Spleen (tissue), 11 donors: ENCODE measurements around the gene MKLN1. TPM values are rescaled to one million over a fixed set of nuclear protein-coding genes. Genes with fewer than 3 reads are reported as not detected.

Source experiments
- DNase-seq: peaks from one replicate; pipeline ENCODE4 v3.0.0-alpha.2; 2020
- H3K27ac ChIP-seq, 8 donors: fragments of 200-600 bp; sonication (generic) in 7 of 8; 1 replicate in 4 of 8; 2 replicates in 4 of 8; pipeline versions ENCODE4 v1.5.0 to v1.8.0; 2016 to 2021; ENCODE audit warnings: inconsistent platforms in 4 of 8, mild to moderate bottlenecking in 4 of 8, moderate library complexity in 1 of 8
- H3K27me3 ChIP-seq, 7 donors: fragments of 200-600 bp; sonication (generic) in 6 of 7; replicated peaks in 1 of 7; 1 replicate in 4 of 7; 2 replicates in 3 of 7; pipeline versions ENCODE4 v1.5.0 to v1.8.0; 2016 to 2021; ENCODE audit warnings: inconsistent platforms in 3 of 7, mild to moderate bottlenecking in 1 of 7
- H3K36me3 ChIP-seq, 6 donors: fragments of 200-600 bp; sonication (generic) in 5 of 6; 1 replicate in 4 of 6; 2 replicates in 2 of 6; pipeline versions ENCODE4 v1.5.0 to v1.8.0; 2016 to 2021; ENCODE audit warnings: inconsistent platforms in 2 of 6
- H3K4me1 ChIP-seq, 6 donors: fragments of 200-600 bp; sonication (generic) in 5 of 6; 1 replicate in 3 of 6; 2 replicates in 3 of 6; pipeline versions ENCODE4 v1.5.0 to v1.8.0; 2016 to 2021; ENCODE audit warnings: inconsistent platforms in 3 of 6
- H3K4me3 ChIP-seq, 8 donors: fragments of 200-600 bp; sonication (generic) in 7 of 8; 1 replicate in 4 of 8; 2 replicates in 4 of 8; pipeline versions ENCODE4 v1.5.0 to v1.8.0; 2016 to 2021; ENCODE audit warnings: inconsistent platforms in 4 of 8, mild to moderate bottlenecking in 4 of 8, moderate library complexity in 2 of 8
- H3K9me3 ChIP-seq, 8 donors: fragments of 200-600 bp; sonication (generic) in 7 of 8; 1 replicate in 4 of 8; 2 replicates in 4 of 8; pipeline versions ENCODE4 v1.5.0 to v1.8.0; 2016 to 2021; ENCODE audit warnings: inconsistent platforms in 4 of 8
- CTCF ChIP-seq, 11 experiments: fragments of 200-600 bp in 7 of 11; fragments of 450-650 bp in 4 of 11; sonication (generic) in 4 of 11; IDR thresholded peaks in 8 of 11; conservative IDR thresholded peaks in 3 of 11; 1 replicate in 7 of 11; 2 replicates in 4 of 11; pipeline versions ENCODE4 v1.4.0 to v1.8.0; 2016 to 2021; ENCODE audit warnings: antibody characterized with exemption in 11 of 11, inconsistent platforms in 4 of 11, mild to moderate bottlenecking in 1 of 11
- POLR2A ChIP-seq, 3 donors: fragments of 450-650 bp; IDR thresholded peaks; one replicate each; pipeline ENCODE4 v1.5.1; 2017; ENCODE audit warnings: antibody characterized with exemption in 3 of 3, mild to moderate bottlenecking in 1 of 3
- POLR2AphosphoS5 ChIP-seq, 3 donors: sonication (generic); formaldehyde crosslinking; IDR thresholded peaks; one replicate each; pipeline ENCODE4 v1.5.1; 2017; ENCODE audit warnings: antibody characterized with exemption in 3 of 3
- WGBS, 5 donors: extraction: QIAGEN DNeasy Blood & Tissue Kit in 3 of 5; methylation state at CpG; one replicate each; pipeline versions ENCODE4 v1.1.5 to v1.1.7; 2013 to 2018; 5-methylcytosine and 5-hydroxymethylcytosine counted together
- intact Hi-C: fragments of 100-400 bp; cut with DNase I; formaldehyde crosslinking; loops from one replicate; pipeline ENCODE4 v1.15.0; 2023; ENCODE audit warnings: low total_unique reads
- polyA plus RNA-seq, 3 donors: library from polyadenylated mRNA; stranded (reverse); fragments of 200-250 nt; gene quantifications; one replicate each; pipeline ENCODE4 v1.2.1, GENCODE V29; 2013
- total RNA-seq, 7 donors: library from RNA; depleted of rRNA in 3 of 7; stranded (reverse); fragments of >200 nt in 3 of 7; fragmentation: NEBNext Ultra II Directional in 4 of 7; extraction: Animal tissue kit (Norgen Biotek cat#: 25700) in 4 of 7; gene quantifications; one replicate each; pipeline versions ENCODE4 v1.1.0 to v1.2.1, GENCODE V29; 2016 to 2021
- donor health status: healthy with polysubstance abuse.
- donor health status: DM: no; HTN: no; CAD: no; lungs with moderate emphysema.
- donor health status: DM: no; HTN: no; CAD: no.
- donor health status: Bipolar disorder and iron deficiency.
- donor health status: healthy.
- donor health status: DM: no; HTN: no; CAD: no.
- donor health status: DM: yes; HTN: yes; CAD: no.

MKLN1 gene
- total and polyA plus RNA-seq, 10 donors, result 7.1 to 87.4 (median 66.5) TPM

GRCh38 chr7:131292141-131292905 is 35.4 kb upstream of the MKLN1 start:
- no peak for DNase-seq
- Histone ChIP-seq H3K9me3 (peaks cover 0 to 9% (median 1%) of the 10 kb centered on the region in 8 donors), H3K27me3 (no peaks in the 10 kb centered on the region), H3K4me3 (no peak overlapping the region), H3K36me3 (no peaks in the 10 kb centered on the region), H3K4me1 (no peaks in the 10 kb centered on the region), H3K27ac (no peak overlapping the region)
- intact Hi-C loops, result no loop called here
- 76 to 88% (median 83%) methylated on average over 4 of the region's 4 CpGs for WGBS, 5 donors
- TF ChIP-seq POLR2A (IDR thresholded peaks at IDR 0.05) (no peak), CTCF (IDR thresholded peaks at IDR 0.05 in 8 of 11, conservative IDR thresholded peaks at IDR 0.05 in 3 of 11) (no peak)

GRCh38 chr7:131293018-131293417 is 34.7 kb upstream of the MKLN1 start:
- H3K9me3 ChIP-seq, result peaks cover 0 to 2% (median under 1%) of the 10 kb centered on the region in 8 donors
- H3K36me3 ChIP-seq, result no peaks in the 10 kb centered on the region
- intact Hi-C loops, result no loop called here
- H3K27me3 ChIP-seq, result no peaks in the 10 kb centered on the region
- H3K4me3 ChIP-seq, result no peak overlapping the region
- H3K4me1 ChIP-seq, result no peaks in the 10 kb centered on the region
- no peak overlapping the region for H3K27ac ChIP-seq
- TF ChIP-seq CTCF (IDR thresholded peaks at IDR 0.05 in 8 of 11, conservative IDR thresholded peaks at IDR 0.05 in 3 of 11) (no peak), POLR2A (IDR thresholded peaks at IDR 0.05) (no peak), POLR2AphosphoS5 (IDR thresholded peaks at IDR 0.05) (no peak)
- WGBS, 5 donors, result 90 to 100% (median 94%) methylated on average over 1 of the region's 1 CpG
- no peak for DNase-seq

GRCh38 chr7:131294553-131294952 is 33.1 kb upstream of the MKLN1 start:
- H3K36me3 ChIP-seq, result no peaks in the 10 kb centered on the region
- 50 to 78% (median 54%) methylated on average over 3 of the region's 3 CpGs for WGBS, 5 donors
- H3K27ac ChIP-seq, result no peak overlapping the region
- no peaks in the 10 kb centered on the region for H3K4me1 ChIP-seq
- TF ChIP-seq POLR2AphosphoS5 (IDR thresholded peaks at IDR 0.05) (no peak), POLR2A (IDR thresholded peaks at IDR 0.05) (no peak), CTCF (IDR thresholded peaks at IDR 0.05 in 8 of 11, conservative IDR thresholded peaks at IDR 0.05 in 3 of 11) (no peak)
- no peak for DNase-seq
- H3K9me3 ChIP-seq, result no peaks in the 10 kb centered on the region
- H3K27me3 ChIP-seq, result no peaks in the 10 kb centered on the region
- intact Hi-C loops, result no loop called here
- H3K4me3 ChIP-seq, result no peak overlapping the region

- Histone ChIP-seq H3K4me1 (peaks cover 0 to 7% (median 0%) of the 10 kb centered on the region in 6 donors), H3K9me3 (no peaks in the 10 kb centered on the region), H3K27ac (no peak overlapping the region), H3K27me3 (no peaks in the 10 kb centered on the region), H3K36me3 (no peaks in the 10 kb centered on the region), H3K4me3 (no peak overlapping the region)
- 88 to 96% (median 94%) methylated on average over 6 of the region's 6 CpGs for WGBS, 5 donors
- TF ChIP-seq POLR2AphosphoS5 (IDR thresholded peaks at IDR 0.05) (no peak), CTCF (IDR thresholded peaks at IDR 0.05 in 8 of 11, conservative IDR thresholded peaks at IDR 0.05 in 3 of 11) (no peak)
- no peak for DNase-seq
- intact Hi-C loops, result no loop called here
These were observed 29.1 kb upstream of the MKLN1 start for GRCh38 chr7:131298608-131298992.
